WI38 (cell line): ENCODE results near the gene DMAP1.
A peak's percentile ranks its signal among the peaks of the same experiment; 100 is the strongest.

ENCODE experiments used
- H3K4me3 ChIP-seq: 2 replicates; pipeline ENCODE4 v1.5.1; 2011; ENCODE audit warnings: low read depth, mild to moderate bottlenecking, control low read depth, low read length
- TF ChIP-seq, protein P1 (sequence below): IDR thresholded peaks from 2 replicates; pipeline ENCODE4 v1.5.1; 2012; ENCODE audit warnings: low read depth, mild to moderate bottlenecking, control low read depth, low read length

The DMAP1 gene

DNA sequence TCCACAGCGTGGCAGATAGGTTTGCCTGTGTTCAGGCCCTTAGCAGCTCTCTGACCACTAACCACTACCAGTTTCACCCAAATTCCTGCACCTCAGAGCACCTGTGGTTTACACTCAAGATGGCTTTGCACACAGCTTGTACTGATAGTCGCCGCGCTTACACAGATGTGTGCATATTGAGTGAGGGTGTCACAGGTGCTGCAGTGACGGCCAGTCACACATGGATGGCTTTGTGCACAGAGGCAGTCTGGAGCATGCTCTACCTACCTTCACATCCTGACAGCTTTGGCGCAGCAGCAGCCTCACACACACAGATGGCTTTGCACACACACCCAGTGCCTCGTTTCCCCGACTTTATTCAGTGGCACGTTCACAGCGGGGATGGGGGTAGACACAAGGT, 7.5 kb downstream of the DMAP1 start:
- TF ChIP-seq, protein P1, sequence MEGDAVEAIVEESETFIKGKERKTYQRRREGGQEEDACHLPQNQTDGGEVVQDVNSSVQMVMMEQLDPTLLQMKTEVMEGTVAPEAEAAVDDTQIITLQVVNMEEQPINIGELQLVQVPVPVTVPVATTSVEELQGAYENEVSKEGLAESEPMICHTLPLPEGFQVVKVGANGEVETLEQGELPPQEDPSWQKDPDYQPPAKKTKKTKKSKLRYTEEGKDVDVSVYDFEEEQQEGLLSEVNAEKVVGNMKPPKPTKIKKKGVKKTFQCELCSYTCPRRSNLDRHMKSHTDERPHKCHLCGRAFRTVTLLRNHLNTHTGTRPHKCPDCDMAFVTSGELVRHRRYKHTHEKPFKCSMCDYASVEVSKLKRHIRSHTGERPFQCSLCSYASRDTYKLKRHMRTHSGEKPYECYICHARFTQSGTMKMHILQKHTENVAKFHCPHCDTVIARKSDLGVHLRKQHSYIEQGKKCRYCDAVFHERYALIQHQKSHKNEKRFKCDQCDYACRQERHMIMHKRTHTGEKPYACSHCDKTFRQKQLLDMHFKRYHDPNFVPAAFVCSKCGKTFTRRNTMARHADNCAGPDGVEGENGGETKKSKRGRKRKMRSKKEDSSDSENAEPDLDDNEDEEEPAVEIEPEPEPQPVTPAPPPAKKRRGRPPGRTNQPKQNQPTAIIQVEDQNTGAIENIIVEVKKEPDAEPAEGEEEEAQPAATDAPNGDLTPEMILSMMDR = peak; percentile 34
- H3K4me3 ChIP-seq = no peak overlapping the region

DNA sequence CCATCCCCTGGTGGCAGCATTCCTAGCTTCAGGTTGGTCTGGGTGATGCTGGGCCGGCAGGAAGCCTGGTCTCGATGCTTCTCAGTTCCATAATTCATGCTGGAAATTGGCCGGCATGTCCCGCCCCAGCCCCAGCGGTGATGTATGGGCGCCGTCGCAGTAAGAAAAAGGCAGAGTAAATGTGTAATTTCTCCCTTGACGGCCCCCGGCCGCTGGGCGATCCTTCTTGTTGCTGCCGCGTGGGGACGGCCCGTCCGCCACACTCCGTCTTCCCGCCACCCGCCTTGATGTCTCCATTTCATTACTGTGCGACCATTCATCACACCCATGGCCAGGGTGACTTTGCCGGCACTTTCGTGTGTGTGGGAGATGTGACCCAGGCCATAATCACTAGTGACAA, 8.5 kb downstream of the DMAP1 start:
- TF ChIP-seq, protein P1 = no peak
- no peak overlapping the region for H3K4me3 ChIP-seq

GRCh38 chr1:44222397-44223186, 9.3 kb downstream of the DMAP1 start:
- H3K4me3 ChIP-seq = no peak overlapping the region
- TF ChIP-seq, protein P1 = no peak

- H3K4me3 ChIP-seq = no peak overlapping the region
- TF ChIP-seq, protein P1 = no peak
Observed at GRCh38 chr1:44223187-44223610, 9.9 kb downstream of the DMAP1 start.

DNA sequence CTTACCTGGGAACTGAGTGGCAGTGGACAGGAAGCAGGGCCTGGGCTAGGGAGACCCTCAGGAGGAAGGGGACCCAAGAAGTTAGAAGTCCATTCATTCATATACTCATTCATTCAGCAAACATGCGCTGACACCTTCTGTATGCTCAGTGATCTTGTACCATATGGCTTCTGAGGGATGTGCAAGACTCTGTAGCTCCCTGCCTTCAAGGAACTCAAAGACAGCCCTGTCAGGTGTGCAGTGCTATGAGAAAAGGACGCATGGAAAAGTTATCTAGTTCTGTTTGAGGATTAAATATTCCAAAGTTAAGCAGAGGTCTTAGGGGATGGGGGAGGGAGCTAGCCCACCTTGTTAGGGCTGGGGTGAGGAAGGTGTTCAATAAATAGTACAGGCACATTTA, 12.5 kb downstream of the DMAP1 start:
- H3K4me3 ChIP-seq = no peak overlapping the region
- TF ChIP-seq, protein P1 = no peak

GRCh38 chr1:44227211-44227610, 13.9 kb downstream of the DMAP1 start:
- no peak overlapping the region for H3K4me3 ChIP-seq
- TF ChIP-seq, protein P1 = no peak

- no peak overlapping the region for H3K4me3 ChIP-seq
- TF ChIP-seq, protein P1 = no peak
Observed at GRCh38 chr1:44228218-44228617, 14.9 kb downstream of the DMAP1 start.
